CD4-positive, alpha-beta T cell treated with Interferon alpha-2 for 1 hour (primary cell): ENCODE measurements around the gene DIDO1.
A peak's percentile ranks its signal among the peaks of the same experiment; 100 is the strongest.

ENCODE experiments used
- DNase-seq, 2 donors: peaks; one replicate each; pipeline ENCODE4 v3.0.0-alpha.2; 2020 to 2022

Gene DIDO1

DNA sequence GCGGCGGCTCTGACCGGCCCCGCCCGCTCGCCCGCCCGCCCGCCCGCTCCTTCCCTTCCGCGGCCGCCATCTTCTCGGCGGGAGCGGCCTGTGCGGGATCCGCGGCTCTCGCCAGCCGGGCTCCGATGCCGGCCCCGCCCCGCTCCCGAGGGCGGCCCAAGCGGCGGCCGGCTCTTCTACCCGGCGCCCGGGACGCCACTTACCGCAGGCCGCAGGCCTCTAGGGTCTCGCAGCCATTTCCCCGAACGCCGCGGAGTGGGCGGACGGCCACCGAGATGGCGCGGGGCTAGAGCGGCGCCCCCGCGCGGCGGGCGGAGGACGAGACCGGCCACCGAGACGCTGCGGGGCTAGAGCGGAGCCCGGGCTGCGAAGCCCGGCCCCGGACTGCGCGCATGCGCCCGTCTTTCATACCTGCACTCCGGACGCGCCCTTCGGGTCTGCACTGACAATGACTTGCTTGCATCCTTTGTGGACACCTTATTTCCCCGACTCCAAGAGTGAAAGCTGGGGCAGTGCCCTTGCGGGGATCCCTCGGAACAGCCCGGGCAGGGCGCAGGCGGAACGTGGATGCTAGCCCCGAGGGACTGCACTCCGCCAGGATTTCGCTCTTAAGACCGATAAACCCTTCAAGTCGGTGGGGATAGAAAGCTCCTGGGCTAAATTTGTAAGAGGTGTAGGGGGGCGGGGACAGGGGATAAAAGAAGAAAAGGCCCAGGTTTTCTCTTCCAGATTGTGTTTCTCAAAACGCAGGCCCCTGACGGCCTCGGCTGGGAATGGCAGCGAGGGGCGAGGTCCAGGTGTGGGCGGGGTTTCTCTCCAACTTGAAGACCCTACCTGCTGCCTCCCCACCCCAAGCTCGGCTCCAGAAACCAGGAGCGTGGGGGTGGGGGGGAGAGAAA is at the start of gene DIDO1:
Gene DIDO1 (minus strand): TSS at position 277 of the 899 bp plus-strand sequence.
- DNase-seq: peak; percentile 91 to 93

- no peak for DNase-seq
Observed at GRCh38 chr20:62975251-62975760, 49.0 kb upstream of the DIDO1 start.

GRCh38 chr20:62972845-62973745 is 46.8 kb upstream of the DIDO1 start:
- no peak for DNase-seq

DNA sequence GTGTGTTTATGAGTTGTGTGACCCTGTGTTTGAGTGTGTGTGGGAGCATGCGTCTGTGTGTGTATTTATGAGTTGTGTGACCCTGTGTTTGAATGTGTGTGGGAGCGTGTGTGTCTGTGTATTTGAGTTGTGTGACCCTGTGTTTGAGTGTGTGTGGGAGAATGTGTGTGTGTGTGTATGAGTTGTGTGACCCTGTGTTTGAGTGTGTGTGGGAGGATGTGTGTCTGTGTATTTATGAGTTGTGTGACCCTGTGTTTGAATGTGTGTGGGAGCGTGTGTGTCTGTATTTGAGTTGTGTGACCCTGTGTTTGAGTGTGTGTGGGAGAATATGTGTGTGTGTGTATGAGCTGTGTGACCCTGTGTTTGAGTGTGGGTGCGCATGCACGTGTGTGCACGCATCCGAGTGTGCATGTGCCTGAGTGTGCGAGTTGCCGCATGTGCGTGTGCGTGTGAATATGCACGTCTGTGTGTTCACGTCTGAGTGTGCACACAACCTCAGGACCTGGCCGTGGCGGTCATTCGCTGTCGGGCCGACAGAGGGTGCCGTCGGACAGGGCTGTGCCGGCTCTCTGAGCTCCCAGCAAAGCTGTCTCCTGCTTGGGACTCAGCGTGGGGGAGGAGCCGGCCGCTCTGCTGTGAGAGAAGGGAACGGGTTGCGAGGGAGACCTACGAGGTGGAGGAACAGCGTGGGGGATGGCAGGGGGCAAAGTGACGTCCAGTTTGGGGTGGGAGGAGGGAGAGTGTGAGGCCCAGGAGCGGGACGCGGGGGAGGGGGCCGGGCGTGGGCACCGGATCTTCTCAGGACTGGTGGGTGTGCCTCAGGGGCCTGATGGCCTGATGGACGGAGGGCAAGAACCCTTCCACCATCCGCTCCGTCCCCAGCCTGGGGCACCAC is 45.9 kb upstream of the DIDO1 start:
- DNase-seq: peak; percentile 85 to 87

DNA sequence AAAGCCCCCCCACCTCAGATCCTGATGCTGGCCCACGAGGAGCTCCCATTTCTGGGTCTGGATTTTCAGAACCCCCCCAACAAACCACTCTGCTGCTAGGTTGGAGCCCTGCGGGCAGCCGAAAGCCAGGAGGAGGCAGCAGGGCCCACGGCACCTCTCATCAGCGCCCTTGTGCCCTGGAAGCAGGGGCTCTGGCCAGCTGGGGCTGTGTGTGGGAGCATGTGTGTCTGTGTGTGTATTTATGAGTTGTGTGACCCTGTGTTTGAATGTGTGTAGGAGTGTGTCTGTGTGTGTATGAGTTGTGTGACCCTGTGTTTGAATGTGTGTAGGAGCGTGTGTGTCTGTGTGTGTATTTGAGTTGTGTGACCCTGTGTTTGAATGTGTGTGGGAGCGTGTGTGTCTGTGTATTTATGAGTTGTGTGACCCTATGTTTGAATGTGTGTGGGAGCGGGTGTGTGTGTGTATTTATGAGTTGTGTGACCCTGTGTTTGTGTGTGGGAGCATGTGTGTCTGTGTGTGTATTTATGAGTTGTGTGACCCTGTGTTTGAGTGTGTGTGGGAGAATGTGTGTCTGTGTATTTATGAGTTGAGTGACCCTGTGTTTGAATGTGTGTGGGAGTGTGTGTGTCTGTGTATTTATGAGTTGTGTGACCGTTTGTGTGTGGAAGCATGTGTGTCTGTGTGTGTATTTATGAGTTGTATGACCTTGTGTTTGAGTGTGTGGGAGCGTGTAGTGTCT is 45.1 kb upstream of the DIDO1 start:
- no peak for DNase-seq

- DNase-seq: no peak
Observed at GRCh38 chr20:62970307-62971210, 44.3 kb upstream of the DIDO1 start.

DNA sequence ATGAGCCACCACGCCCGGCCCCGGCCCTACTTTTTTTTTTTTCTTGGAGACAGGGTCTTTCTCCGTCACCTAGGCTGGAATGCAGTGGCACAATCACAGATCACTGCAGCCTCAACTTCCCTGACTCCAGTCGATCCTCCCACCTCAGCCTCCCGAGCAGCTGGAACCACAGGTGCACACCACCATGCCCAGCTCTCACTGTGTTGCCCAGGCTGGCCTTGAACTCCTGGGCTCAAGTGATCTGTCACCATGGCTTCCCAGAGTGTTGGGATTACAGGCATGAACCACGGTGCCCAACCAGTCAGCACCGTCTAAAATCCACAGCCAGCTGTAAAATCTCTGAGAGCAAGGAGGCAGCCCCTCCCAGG is 43.6 kb upstream of the DIDO1 start:
- no peak for DNase-seq

DNA sequence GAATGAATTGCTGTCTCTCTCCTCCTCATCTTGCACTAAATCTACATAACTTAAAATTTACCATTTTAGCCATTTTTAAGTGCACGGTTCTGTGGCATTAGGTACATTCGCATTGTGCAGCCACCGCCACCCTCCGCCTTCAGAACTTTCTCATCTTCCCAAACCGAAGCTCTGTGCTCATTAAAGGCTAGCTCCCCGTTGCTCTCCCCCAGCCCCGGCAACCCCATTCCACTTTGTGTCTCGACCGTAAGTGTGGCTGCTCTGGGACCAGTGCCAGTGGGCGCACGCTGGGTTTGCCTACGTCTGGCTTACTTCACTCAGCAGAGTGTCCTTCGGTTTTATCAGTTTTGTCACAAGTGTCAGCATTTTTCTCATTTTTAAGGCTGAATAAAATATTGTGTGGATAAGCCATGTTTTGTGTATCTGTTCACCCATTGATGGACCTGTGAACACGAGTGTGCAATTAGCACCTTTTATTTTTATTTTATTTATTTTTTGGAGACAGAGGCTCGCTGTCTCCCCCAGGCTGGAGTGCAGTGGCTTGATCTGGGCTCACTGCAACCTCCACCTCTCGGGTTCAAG is 43.0 kb upstream of the DIDO1 start:
- DNase-seq: no peak

DNA sequence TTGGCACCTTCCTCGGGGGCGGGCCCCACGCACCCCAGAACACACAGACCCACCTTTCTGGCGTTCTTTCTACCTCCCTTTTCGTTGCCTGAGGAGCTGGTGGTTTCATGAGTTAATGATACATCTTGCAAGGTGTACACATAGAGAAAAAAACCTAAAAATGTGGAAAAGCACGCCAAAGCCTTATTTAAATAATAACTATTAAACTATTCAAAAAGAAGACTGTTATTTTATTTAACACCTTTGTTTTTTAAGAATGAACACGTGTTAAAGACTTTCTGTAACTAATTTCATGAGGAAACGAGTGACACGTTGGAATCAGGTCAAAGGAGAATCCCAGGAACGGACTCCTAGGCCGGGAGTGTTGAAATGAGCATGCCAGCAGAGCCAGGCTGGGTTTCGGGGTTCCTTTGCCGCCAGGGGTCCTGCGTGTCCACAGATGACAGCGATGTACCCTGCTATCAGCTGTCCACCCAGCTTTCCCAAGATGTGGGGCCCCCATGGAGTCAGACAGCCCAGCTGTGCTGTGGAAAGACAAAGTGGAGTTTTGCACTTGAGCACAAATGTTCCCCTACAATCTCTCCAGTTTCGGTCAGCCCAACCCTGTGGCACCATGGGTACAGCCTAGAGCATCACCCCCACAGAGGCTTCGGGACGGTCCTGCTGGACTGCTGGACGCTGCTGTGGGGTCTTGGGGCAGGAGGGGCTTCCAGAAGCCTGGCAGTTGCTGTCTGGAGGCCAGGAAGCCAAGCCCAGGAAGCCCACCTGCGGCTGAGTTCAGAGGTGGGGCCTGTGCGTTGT is 42.3 kb upstream of the DIDO1 start:
- no peak for DNase-seq

DNA sequence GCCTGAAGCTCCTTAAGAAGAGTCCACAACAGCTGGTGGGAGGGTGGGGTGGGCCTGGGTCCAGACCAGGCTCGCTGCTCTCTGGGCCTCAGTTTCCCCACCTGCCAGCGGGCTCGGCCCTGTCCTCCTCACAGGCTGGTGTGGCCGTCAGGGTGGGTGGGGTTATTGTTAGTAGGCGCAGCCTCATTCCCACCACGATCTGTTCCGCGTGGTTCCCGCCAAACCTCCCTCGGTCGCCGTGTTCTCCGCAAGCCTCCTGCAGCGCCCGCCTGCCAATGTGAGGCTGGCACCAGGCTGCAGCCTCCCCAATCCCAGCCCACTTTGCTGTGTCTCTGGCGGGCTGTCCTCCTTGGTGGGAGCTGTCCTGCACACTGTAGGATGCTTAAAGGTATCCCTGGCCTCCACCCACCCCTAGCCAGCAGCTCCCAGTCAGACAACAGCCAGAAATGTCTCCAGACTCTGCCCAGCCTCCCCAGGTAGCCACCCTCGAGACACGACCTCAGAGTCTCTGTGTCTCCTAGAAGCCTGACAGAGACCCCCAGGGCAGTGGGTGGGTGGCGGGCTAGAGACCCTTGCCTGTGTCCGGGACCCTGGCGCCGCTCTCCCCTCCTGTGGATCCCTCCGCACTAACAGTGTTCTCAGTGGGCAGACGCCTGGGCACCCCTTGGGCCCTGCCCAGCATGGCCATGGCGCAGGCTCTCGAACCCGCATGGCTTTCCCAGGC is 41.5 kb upstream of the DIDO1 start:
- no peak for DNase-seq

- no peak for DNase-seq
Observed at GRCh38 chr20:62967149-62967501, 40.8 kb upstream of the DIDO1 start.

- no peak for DNase-seq
Observed at GRCh38 chr20:62966212-62967148, 40.2 kb upstream of the DIDO1 start.

DNA sequence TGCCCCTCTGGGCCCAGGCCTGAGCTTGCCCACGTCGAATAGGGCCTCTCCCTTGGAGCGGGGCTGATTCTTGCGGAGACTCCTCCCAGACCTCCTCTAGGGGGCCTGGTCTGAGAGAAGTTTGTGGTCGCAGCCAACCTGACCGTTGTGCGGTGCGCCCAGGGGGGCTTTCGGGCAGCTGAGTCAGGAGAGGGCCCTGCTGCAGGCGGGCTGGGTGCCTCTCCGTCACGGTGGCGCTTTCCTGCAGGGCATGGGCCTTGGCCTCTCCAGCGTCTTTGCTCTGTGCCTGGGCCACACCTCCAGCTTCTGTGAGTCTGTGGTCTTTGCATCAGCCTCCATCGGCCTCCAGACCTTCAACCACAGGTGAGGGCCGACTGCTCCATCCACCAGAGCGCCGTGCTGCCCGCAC is 39.1 kb upstream of the DIDO1 start:
- DNase-seq: no peak

- DNase-seq: no peak
Observed at GRCh38 chr20:62964700-62965099, 38.4 kb upstream of the DIDO1 start.

DNA sequence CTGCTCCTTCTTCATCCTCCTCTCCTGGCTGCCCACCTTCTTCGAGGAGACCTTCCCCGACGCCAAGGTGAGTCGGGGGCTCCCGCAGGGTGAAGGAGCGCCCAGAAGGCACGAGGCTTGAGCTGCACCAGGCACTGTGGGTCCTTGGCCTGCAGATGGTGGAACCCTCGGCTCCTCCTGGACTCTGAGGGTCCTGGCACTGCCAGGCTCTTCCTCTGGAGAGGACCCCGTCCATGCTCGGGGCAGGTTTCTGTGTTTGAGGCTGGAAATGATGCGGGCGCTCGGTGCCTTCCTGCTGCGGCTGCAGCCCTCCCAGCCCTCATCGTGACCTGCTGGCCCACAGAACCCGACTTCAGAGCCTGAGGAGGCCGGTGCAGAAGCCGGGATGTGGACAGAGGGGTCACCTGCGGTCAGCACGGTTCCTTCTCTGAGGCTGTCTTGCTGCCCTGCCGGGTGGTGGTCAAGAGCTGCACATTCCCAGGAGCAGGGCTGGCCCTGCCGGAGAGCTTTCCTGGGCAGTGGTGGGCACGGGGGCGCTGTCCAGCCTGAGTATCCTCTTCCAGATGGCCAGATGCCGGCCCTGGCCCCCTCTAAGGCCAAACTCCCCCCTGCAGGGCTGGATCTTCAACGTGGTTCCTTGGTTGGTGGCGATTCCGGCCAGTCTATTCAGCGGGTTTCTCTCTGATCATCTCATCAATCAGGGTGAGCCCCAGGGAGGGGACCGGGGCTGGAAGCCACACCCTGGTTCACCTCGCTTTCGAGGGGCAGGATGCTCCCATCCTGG is 37.5 kb upstream of the DIDO1 start:
- no peak for DNase-seq

DNA sequence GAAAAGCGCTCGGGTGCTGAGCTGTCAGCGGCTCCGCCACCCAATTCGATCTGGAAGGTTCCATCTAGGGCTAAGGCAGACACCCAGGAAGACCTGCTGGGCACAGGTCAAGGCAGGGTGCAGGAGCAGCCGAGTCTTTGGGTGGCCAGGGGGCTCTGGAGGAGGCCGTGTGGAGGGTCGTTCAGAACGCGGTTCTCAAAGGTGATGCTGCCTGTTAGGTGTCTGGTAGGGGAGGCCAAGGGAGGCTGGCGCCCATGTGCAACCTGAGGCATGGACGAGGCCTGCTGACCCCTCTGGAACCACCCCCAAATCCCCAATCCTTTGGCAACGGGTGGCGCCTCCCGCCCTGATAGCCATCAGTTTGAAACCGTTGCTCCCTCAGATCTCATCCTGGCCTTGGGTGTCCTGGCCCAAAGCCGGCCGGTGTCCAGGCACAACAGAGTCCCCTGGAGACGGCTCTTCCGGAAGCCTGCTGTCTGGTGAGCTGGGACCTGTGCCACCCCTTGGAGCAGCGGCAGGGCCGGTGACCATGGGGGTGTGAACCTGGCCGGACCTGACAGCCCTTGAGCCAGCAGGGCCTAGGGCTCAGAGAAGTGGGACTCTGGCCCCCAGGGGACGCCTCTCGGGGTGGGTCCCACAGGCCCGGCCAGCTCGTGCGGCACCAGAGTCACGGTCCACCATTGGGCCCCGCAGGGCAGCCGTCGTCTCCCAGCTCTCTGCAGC is 36.7 kb upstream of the DIDO1 start:
- DNase-seq: no peak
